CD4-positive, CD25-positive, alpha-beta regulatory T cell (primary cell): ENCODE data around the gene LONRF2. TPM values are rescaled to one million over a fixed set of nuclear protein-coding genes. Genes with fewer than 3 reads are reported as not detected.

Source experiments
- ATAC-seq, 2 donors: fragments of 150-1000 bp; cut with Tn5 transposase; one replicate each; pipeline ENCODE4 v1.10.0; 2021; ENCODE audit warnings: low read depth in 2 of 2, moderate number of reproducible peaks in 2 of 2, moderate library complexity in 1 of 2
- DNase-seq, 3 donors: peaks; one replicate each; pipeline versions ENCODE4 v3.0.0 to v3.0.0-alpha.2; 2012 to 2022; ENCODE audit warnings: mixed read lengths in 1 of 3
- H3K27ac ChIP-seq: one replicate; pipeline ENCODE4 v1.7.0; 2013; ENCODE audit warnings: mild to moderate bottlenecking, low read length; ENCODE audit not compliant: insufficient read depth, poor library complexity, severe bottlenecking
- H3K27me3 ChIP-seq: one replicate; pipeline ENCODE4 v1.7.0; 2013; ENCODE audit warnings: low read length; ENCODE audit not compliant: control insufficient read depth, insufficient read depth
- H3K36me3 ChIP-seq: one replicate; pipeline ENCODE4 v1.7.0; 2013; ENCODE audit warnings: mild to moderate bottlenecking, low read length, moderate library complexity; ENCODE audit not compliant: control insufficient read depth, insufficient read depth
- H3K4me1 ChIP-seq: 2 replicates; pipeline ENCODE4 v1.7.0; 2013; ENCODE audit warnings: mild to moderate bottlenecking, low read length; ENCODE audit not compliant: insufficient read depth, control insufficient read depth, poor library complexity, severe bottlenecking
- H3K4me3 ChIP-seq: one replicate; pipeline ENCODE4 v1.7.0; 2013; ENCODE audit warnings: low read depth, mild to moderate bottlenecking, low read length, moderate library complexity
- H3K9me3 ChIP-seq, 2 experiments: 1 replicate in 1 of 2; 2 replicates in 1 of 2; pipeline ENCODE4 v1.7.0; 2013; ENCODE audit warnings: low read length in 2 of 2, mild to moderate bottlenecking in 1 of 2, moderate library complexity in 1 of 2; ENCODE audit not compliant: control insufficient read depth in 2 of 2
- H3K27ac Mint-ChIP-seq, 3 donors: one replicate each; pipeline ENCODE4 v1.8.0; 2020 to 2022; ENCODE audit warnings: mild to moderate bottlenecking in 3 of 3, mixed read lengths in 3 of 3, moderate library complexity in 2 of 3
- H3K27me3 Mint-ChIP-seq: one replicate; pipeline ENCODE4 v1.8.0; 2022; ENCODE audit warnings: mild to moderate bottlenecking, mixed read lengths
- H3K36me3 Mint-ChIP-seq: one replicate; pipeline ENCODE4 v1.8.0; 2020; ENCODE audit warnings: mixed read lengths
- H3K4me1 Mint-ChIP-seq, 4 donors: one replicate each; pipeline ENCODE4 v1.8.0; 2020 to 2022; ENCODE audit warnings: mixed read lengths in 4 of 4, mild to moderate bottlenecking in 1 of 4
- H3K4me3 Mint-ChIP-seq, 4 donors: one replicate each; pipeline ENCODE4 v1.8.0; 2020 to 2022; ENCODE audit warnings: mild to moderate bottlenecking in 4 of 4, mixed read lengths in 4 of 4, moderate library complexity in 3 of 4
- H3K9me3 Mint-ChIP-seq, 7 donors: one replicate each; pipeline ENCODE4 v1.8.0; 2020 to 2022; ENCODE audit warnings: mixed read lengths in 7 of 7, mild to moderate bottlenecking in 3 of 7, moderate library complexity in 2 of 7
- polyA plus RNA-seq, 4 donors: library from polyadenylated mRNA; unstranded; fragments of 300-500 nt; fragmentation: Illumina TruSeq; gene quantifications; one replicate each; pipeline ENCODE4 v1.2.3, GENCODE V29; 2021
- total RNA-seq: library from RNA; stranded (reverse); gene quantifications from one replicate; pipeline ENCODE4 v1.2.3, GENCODE V29; 2022

The LONRF2 gene
- total and polyA plus RNA-seq, 5 donors from 2014 or later = 0.42 TPM; not detected in 4

- Histone ChIP-seq H3K27ac (no peak overlapping the region), H3K27me3 (no peaks in the 10 kb centered on the region), H3K9me3 (no peaks in the 10 kb centered on the region), H3K36me3 (no peaks in the 10 kb centered on the region), H3K4me3 (no peak overlapping the region), H3K4me1 (no peaks in the 10 kb centered on the region)
- ATAC-seq = no peak
- no peak overlapping the region for H3K4me3 Mint-ChIP-seq
- no peak for DNase-seq
- no peaks in the 10 kb centered on the region for H3K4me1 Mint-ChIP-seq
- H3K36me3 Mint-ChIP-seq = no peaks in the 10 kb centered on the region
- H3K9me3 Mint-ChIP-seq = no peaks in the 10 kb centered on the region
- H3K27me3 Mint-ChIP-seq = no peaks in the 10 kb centered on the region
- H3K27ac Mint-ChIP-seq = no peak overlapping the region
Measured at GRCh38 chr2:100264651-100265050, 57.6 kb downstream of the LONRF2 start.

- H3K27ac Mint-ChIP-seq = no peak overlapping the region
- no peaks in the 10 kb centered on the region for H3K27me3 Mint-ChIP-seq
- Histone ChIP-seq H3K27me3 (no peaks in the 10 kb centered on the region), H3K4me1 (no peaks in the 10 kb centered on the region), H3K27ac (no peak overlapping the region), H3K9me3 (no peaks in the 10 kb centered on the region), H3K36me3 (no peaks in the 10 kb centered on the region), H3K4me3 (no peak overlapping the region)
- no peak for ATAC-seq
- H3K9me3 Mint-ChIP-seq = no peaks in the 10 kb centered on the region
- H3K4me3 Mint-ChIP-seq = no peak overlapping the region
- no peaks in the 10 kb centered on the region for H3K36me3 Mint-ChIP-seq
- DNase-seq = no peak
- no peaks in the 10 kb centered on the region for H3K4me1 Mint-ChIP-seq
Measured at GRCh38 chr2:100264121-100264520, 58.2 kb downstream of the LONRF2 start.

GRCh38 chr2:100262555-100263320 is 59.6 kb downstream of the LONRF2 start:
- ATAC-seq (peak in 1 of 2 donors; percentile 62), DNase-seq (peak; percentile 34 to 46 (median 44))
- H3K27me3 ChIP-seq = no peaks in the 10 kb centered on the region
- no peaks in the 10 kb centered on the region for H3K4me1 Mint-ChIP-seq
- peaks cover 0 to 2% (median 0%) of the 10 kb centered on the region in 7 donors for H3K9me3 Mint-ChIP-seq
- no peaks in the 10 kb centered on the region for H3K4me1 ChIP-seq
- no peak overlapping the region for H3K27ac Mint-ChIP-seq
- H3K4me3 ChIP-seq = no peak overlapping the region
- H3K4me3 Mint-ChIP-seq = peak overlapping the region in 1 of 4 donors; percentile 24
- no peak overlapping the region for H3K27ac ChIP-seq
- H3K9me3 ChIP-seq = no peaks in the 10 kb centered on the region
- H3K36me3 Mint-ChIP-seq = no peaks in the 10 kb centered on the region
- H3K27me3 Mint-ChIP-seq = no peaks in the 10 kb centered on the region
- no peaks in the 10 kb centered on the region for H3K36me3 ChIP-seq

DNA sequence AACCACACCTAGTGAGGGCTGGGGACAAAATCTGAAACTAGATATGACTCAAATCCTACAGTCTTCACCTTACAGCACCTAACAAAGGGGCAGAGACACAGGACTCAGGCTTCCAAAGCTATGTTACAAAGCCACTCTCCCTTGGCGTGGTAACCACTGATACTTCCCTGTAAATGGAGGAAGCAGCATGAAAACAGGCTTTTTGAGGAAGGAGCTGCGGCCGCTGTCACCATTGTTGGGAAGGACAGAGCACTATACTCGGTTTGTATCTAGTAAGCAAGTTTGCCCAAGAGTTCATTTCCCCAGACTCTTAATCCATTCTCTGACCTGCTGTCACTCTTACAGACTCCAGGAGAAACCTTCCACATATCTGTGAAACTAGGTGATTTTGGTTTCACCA is 60.3 kb downstream of the LONRF2 start:
- Mint-ChIP-seq H3K27ac (no peak overlapping the region), H3K4me3 (no peak overlapping the region), H3K9me3 (peaks cover 0 to 2% (median 0%) of the 10 kb centered on the region in 7 donors), H3K4me1 (no peaks in the 10 kb centered on the region), H3K27me3 (no peaks in the 10 kb centered on the region), H3K36me3 (no peaks in the 10 kb centered on the region)
- ATAC-seq = no peak
- H3K27ac ChIP-seq = no peak overlapping the region
- no peaks in the 10 kb centered on the region for H3K9me3 ChIP-seq
- no peak overlapping the region for H3K4me3 ChIP-seq
- H3K27me3 ChIP-seq = no peaks in the 10 kb centered on the region
- no peaks in the 10 kb centered on the region for H3K36me3 ChIP-seq
- DNase-seq = no peak
- H3K4me1 ChIP-seq = no peaks in the 10 kb centered on the region

- no peaks in the 10 kb centered on the region for H3K27me3 ChIP-seq
- peak in 1 of 2 donors; percentile 23 for ATAC-seq
- no peak overlapping the region for H3K27ac ChIP-seq
- peaks cover 0 to 2% (median 0%) of the 10 kb centered on the region in 7 donors for H3K9me3 Mint-ChIP-seq
- no peaks in the 10 kb centered on the region for H3K9me3 ChIP-seq
- no peaks in the 10 kb centered on the region for H3K27me3 Mint-ChIP-seq
- no peaks in the 10 kb centered on the region for H3K4me1 Mint-ChIP-seq
- no peak overlapping the region for H3K4me3 Mint-ChIP-seq
- H3K4me1 ChIP-seq = no peaks in the 10 kb centered on the region
- H3K36me3 ChIP-seq = no peaks in the 10 kb centered on the region
- H3K4me3 ChIP-seq = no peak overlapping the region
- DNase-seq = no peak
- H3K27ac Mint-ChIP-seq = no peak overlapping the region
- H3K36me3 Mint-ChIP-seq = no peaks in the 10 kb centered on the region
Measured at GRCh38 chr2:100260712-100261620, 61.3 kb downstream of the LONRF2 start.

DNA sequence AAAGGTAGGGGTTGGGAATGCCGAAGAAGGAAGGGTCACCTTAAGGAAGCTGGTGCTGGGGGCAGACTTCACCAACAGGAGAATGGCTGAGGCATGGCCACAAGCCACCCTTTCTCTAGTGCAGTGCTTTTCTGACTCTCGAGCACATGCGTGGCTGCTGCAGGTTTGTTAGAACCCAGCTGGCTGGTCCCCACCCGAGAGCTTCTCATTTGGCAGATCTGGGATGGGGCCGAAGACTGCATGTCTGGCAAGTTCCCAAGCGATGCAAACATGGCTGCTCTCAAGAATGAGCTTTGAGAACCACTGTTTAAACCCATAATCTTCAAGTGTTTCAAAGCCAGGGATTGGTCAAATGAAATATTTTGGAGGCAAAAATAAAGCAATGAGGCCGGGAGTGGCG is 63.2 kb downstream of the LONRF2 start:
- Mint-ChIP-seq H3K27me3 (no peaks in the 10 kb centered on the region), H3K4me1 (no peaks in the 10 kb centered on the region), H3K36me3 (no peaks in the 10 kb centered on the region), H3K4me3 (no peak overlapping the region), H3K27ac (no peak overlapping the region), H3K9me3 (peaks cover 0 to 2% (median 0%) of the 10 kb centered on the region in 7 donors)
- H3K36me3 ChIP-seq = no peaks in the 10 kb centered on the region
- H3K4me1 ChIP-seq = no peaks in the 10 kb centered on the region
- H3K27ac ChIP-seq = no peak overlapping the region
- DNase-seq (no peak), ATAC-seq (no peak)
- no peaks in the 10 kb centered on the region for H3K9me3 ChIP-seq
- H3K4me3 ChIP-seq = no peak overlapping the region
- no peaks in the 10 kb centered on the region for H3K27me3 ChIP-seq

DNA sequence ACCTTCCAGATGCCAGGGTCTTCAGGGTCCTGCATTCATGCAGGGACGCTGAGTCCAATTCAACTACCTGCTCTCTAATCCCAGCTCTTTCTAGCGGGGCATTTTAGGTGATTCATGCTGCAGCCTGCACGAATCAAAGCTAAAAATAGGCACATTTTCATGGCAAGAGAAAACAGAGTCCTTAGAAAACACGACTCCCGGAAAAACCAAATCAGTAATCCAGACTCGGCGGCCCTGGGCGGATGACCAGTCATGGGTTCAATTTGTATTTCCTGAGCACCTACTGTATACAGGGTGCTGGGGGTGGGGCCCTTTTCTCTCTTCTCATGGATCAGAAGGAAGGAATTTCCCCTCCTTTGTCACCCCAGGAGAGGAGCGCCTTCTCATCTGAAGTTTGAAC is 64.4 kb downstream of the LONRF2 start:
- no peak overlapping the region for H3K27ac ChIP-seq
- no peaks in the 10 kb centered on the region for H3K9me3 ChIP-seq
- Mint-ChIP-seq H3K36me3 (no peaks in the 10 kb centered on the region), H3K27ac (no peak overlapping the region), H3K9me3 (peaks cover 0 to 2% (median 0%) of the 10 kb centered on the region in 7 donors), H3K4me1 (no peaks in the 10 kb centered on the region), H3K4me3 (no peak overlapping the region), H3K27me3 (no peaks in the 10 kb centered on the region)
- no peak for DNase-seq
- H3K4me3 ChIP-seq = no peak overlapping the region
- no peaks in the 10 kb centered on the region for H3K27me3 ChIP-seq
- ATAC-seq = no peak
- no peaks in the 10 kb centered on the region for H3K36me3 ChIP-seq
- H3K4me1 ChIP-seq = no peaks in the 10 kb centered on the region
